IPS DF 6.9 (cell line): ENCODE measurements around the gene IFNLR1.

ENCODE experiments used
- DNase-seq: peaks from one replicate; pipeline ENCODE4 v3.0.0-alpha.2; 2013; ENCODE audit warnings: low read depth, low spot score
- H3K27ac ChIP-seq: one replicate; pipeline ENCODE4 v1.5.1; 2013; ENCODE audit warnings: low read length, control low read depth
- H3K27me3 ChIP-seq: 2 replicates; pipeline ENCODE4 v1.6.1; 2013; ENCODE audit warnings: mild to moderate bottlenecking, low read length; ENCODE audit not compliant: control insufficient read depth, insufficient read depth
- H3K36me3 ChIP-seq: 2 replicates; pipeline ENCODE4 v1.6.1; 2013; ENCODE audit warnings: low read length; ENCODE audit not compliant: control insufficient read depth, insufficient read depth
- H3K4me1 ChIP-seq: 2 replicates; pipeline ENCODE4 v1.6.1; 2013; ENCODE audit warnings: low read length; ENCODE audit not compliant: control insufficient read depth, insufficient read depth
- H3K4me3 ChIP-seq: 2 replicates; pipeline ENCODE4 v1.5.1; 2013; ENCODE audit warnings: mild to moderate bottlenecking, low read length
- H3K9me3 ChIP-seq: 2 replicates; pipeline ENCODE4 v1.6.1; 2013; ENCODE audit warnings: low read length, inconsistent platforms; ENCODE audit not compliant: control insufficient read depth, insufficient read depth
- WGBS: extraction: QIAGEN DNeasy Blood & Tissue Kit; methylation state at CpG from one replicate; pipeline ENCODE4 v1.1.7; 2013; ENCODE audit warnings: mixed read lengths, missing lambda C conversion rate; ENCODE audit not compliant: insufficient read length, insufficient coverage; 5-methylcytosine and 5-hydroxymethylcytosine counted together

The IFNLR1 gene

DNA sequence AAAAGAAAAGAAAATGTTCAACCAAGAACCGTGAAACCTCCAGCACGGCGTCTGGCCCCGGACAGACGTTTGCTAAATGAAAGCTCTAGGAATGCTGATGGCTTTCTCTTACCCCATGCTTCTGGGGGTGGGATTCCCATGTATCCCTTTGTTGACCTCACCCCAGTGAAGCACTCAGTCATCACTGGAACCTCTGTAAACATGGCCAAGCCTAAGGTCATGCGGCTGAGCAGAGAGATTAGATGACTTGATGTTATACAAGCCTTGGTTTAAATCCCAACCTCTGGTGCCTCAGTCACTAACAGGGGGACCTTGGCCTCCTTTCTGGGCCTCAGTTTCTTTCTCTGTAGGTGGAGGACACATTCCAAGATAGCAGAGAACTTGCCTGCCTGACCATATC lies 72.3 kb downstream of the IFNLR1 start:
- no CpG with 5 or more reads among the region's 6 CpGs for WGBS
- no peak for DNase-seq
- 0 out of 2 replicates have a peak, but pooled peaks cover 2% of the 10 kb centered on the region for H3K4me1 ChIP-seq
- no peak overlapping the region for H3K27ac ChIP-seq
- H3K4me3 ChIP-seq, result no peak overlapping the region
- no peaks in the 10 kb centered on the region for H3K9me3 ChIP-seq
- H3K27me3 ChIP-seq, result no peaks in the 10 kb centered on the region
- no peaks in the 10 kb centered on the region for H3K36me3 ChIP-seq

DNA sequence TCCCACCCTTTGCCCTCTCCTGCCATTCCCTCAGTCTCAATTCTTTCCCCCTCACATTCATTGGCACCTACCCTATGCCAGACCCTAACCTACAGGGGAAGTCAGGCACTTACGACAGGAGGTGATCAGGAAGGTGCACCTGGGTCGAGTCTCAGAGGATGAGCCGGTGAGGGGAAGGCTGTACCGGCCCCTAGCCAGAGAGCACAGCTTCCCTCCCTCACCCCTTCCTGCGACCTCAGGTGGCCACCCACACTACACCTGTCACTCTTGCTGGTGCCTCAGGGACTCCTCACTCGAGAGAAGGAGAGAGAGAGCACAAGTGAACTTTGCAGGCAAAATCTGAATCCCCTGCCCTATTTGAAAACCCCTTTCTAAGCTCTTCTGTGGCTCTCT lies 73.5 kb downstream of the IFNLR1 start:
- H3K27me3 ChIP-seq, result no peaks in the 10 kb centered on the region
- H3K4me3 ChIP-seq, result no peak overlapping the region
- H3K4me1 ChIP-seq, result 0 out of 2 replicates have a peak, but pooled peaks cover 2% of the 10 kb centered on the region
- no peak for DNase-seq
- H3K9me3 ChIP-seq, result no peaks in the 10 kb centered on the region
- no peak overlapping the region for H3K27ac ChIP-seq
- H3K36me3 ChIP-seq, result no peaks in the 10 kb centered on the region
- no CpG with 5 or more reads among the region's 6 CpGs for WGBS

DNA sequence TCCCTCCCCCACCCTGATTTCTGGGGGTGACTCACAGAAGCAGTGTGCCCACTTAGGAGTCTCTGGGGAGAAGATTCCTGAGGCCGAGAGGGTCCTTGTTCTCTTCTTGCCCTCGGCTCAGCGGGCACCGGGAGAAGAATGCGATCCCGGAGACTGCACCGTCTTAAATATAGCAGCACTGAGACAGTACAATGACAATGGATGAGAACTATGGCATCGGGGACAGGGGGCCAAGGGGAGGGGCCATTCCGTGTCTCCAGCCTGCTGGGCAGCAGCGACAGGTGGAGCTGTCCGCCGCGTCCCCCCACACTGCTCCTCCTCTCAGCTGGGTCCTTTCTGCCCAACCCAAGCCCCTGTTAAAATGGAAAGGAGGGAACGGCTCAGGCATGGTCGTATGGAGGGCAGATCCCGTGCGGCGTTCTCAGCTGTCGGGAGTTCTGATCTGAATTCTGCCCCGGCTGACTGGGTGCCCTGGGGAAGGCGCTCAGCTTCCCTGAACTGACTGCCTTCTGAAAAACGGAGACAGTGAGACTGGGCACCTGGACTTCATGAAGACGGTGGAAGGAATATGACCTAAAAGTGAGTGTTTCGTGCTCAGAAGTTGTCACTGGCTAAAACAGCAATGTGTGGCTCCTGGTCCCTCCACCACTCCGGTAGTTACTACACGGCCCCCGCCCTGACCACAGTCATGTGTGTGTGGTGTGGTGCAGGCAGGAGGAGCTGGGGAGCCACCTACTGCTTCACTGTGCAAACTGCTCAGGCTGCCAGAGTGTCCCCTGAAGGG lies 74.9 kb downstream of the IFNLR1 start, which contains the start of gene MYOM3:
MYOM3 (minus strand) TSS at position 140 of the 784 bp plus-strand sequence. CDS start 3,499 bp downstream, outside the sequence.
- no peak within 1 kb of the TSS for H3K27ac ChIP-seq
- no peaks in the 10 kb centered on the region for H3K9me3 ChIP-seq
- 0 out of 2 replicates have a peak, but pooled peaks cover 2% of the 10 kb centered on the region for H3K4me1 ChIP-seq
- H3K4me3 ChIP-seq, result no peak within 1 kb of the TSS
- WGBS, result no CpG with 5 or more reads among the region's 27 CpGs
- DNase-seq, result no peak
- no peaks in the 10 kb centered on the region for H3K27me3 ChIP-seq
- H3K36me3 ChIP-seq, result no peaks in the 10 kb centered on the region

DNA sequence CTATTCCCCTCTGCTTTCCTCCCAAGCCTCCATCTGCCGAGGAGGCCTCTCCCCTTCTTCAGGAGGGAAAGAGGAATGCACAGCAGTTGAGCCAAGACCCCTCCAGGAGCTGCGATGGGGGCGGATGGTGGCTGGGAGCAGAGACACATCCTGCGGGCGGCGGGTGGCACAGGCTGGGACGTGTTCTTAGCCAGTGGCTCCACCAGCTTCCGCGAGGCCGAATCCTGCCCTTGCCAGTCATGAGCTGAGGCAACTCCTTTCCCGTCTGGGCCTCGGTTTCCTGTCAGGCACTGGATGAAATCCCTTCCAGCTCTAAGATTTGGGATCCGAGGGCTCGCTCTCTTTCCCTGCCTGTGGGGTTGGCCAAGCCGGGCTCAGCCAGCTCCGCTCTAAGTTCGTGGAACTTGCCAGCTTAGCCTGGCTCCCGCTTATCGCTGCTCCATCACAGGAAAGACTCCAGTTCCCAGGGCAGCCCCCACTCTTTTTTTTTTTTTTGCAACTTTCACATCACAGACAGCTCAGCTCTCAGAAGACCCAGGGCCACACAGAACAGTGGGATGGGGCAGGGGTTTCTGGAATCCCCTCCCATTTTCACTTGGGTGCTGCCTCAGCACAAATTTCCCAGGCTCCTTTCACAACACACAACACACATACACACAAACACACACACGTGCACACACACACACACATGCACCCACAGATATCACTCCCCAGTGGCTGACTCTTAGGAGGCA lies 75.7 kb downstream of the IFNLR1 start:
- Histone ChIP-seq H3K4me1 (0 out of 2 replicates have a peak, but pooled peaks cover 2% of the 10 kb centered on the region), H3K27ac (no peak overlapping the region), H3K4me3 (no peak overlapping the region), H3K9me3 (no peaks in the 10 kb centered on the region), H3K27me3 (no peaks in the 10 kb centered on the region), H3K36me3 (no peaks in the 10 kb centered on the region)
- no CpG with 5 or more reads among the region's 20 CpGs for WGBS
- DNase-seq, result no peak

DNA sequence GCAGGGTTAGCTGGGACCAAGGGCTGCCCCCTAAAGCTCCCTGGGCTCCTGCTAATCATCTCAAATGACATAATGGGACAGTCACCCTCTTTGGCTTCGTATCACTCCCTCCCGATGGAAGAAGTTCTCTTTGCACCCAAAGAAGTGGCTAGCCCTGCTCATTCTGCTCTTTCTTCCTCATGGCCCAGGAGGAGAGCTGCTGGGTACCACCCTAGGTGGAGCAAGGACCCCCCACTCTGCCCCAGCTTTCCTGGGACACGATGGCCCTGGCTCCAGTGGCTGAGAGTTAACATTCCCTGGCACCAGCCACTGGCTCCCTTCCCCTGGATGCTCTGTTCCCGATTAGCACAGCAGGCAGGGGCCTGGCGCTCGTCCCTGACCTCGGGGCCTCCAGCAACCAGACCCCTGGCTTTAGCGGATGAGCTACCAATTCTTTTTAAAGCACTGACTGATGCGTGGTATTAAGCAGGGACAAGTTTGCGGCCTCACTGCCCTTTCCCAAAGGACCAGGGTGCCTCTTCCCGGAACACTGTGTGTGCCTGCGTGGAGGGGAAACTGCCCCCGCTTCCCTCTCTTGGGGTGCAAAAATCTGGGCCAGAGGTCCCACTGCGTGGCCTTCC lies 76.3 kb downstream of the IFNLR1 start:
- WGBS, result no CpG with 5 or more reads among the region's 14 CpGs
- DNase-seq, result no peak
- Histone ChIP-seq H3K36me3 (no peaks in the 10 kb centered on the region), H3K27me3 (no peaks in the 10 kb centered on the region), H3K27ac (no peak overlapping the region), H3K4me1 (0 out of 2 replicates have a peak, but pooled peaks cover 2% of the 10 kb centered on the region), H3K9me3 (no peaks in the 10 kb centered on the region), H3K4me3 (no peak overlapping the region)

DNA sequence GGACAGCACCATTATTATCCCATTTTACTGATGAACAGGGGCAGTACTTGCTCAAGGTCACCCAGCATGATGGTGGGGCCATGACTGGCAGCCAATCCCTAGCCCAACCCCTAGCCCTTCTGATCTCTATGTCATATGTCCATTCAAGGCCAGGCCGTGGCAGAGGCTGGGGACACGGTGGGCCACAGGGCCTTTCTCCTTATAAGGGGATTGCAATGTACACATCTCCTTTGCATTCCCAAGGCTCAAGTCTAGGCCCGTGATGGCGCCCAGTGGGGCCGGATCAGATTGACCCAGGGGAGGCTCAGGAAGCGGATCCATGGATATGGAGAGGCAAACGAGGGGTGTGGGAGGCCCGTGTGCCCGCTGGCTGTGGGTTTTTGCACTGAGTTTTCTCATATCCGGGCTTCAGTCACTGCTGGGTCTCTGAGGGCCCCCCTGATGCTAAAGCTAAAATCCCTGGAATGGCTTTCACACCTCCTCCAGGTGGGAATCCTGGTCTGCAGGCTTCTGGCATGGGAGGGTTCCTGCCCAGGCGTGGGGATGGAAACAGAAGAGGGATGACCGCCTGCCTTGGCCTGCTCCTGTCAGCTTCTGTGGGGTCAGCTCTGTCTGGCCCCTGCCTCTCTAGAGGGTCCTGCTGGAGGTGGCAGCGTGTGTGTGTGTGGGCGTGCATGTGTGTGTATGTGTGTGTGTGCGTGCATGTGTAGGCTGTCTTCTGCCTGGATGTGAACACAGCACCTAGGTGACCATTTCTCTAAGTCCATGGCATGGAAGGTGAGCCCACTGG lies 77.2 kb downstream of the IFNLR1 start:
- Histone ChIP-seq H3K27me3 (no peaks in the 10 kb centered on the region), H3K4me3 (no peak overlapping the region), H3K4me1 (0 out of 2 replicates have a peak, but pooled peaks cover 2% of the 10 kb centered on the region), H3K36me3 (no peaks in the 10 kb centered on the region), H3K27ac (no peak overlapping the region), H3K9me3 (no peaks in the 10 kb centered on the region)
- no CpG with 5 or more reads among the region's 15 CpGs for WGBS
- no peak for DNase-seq

DNA sequence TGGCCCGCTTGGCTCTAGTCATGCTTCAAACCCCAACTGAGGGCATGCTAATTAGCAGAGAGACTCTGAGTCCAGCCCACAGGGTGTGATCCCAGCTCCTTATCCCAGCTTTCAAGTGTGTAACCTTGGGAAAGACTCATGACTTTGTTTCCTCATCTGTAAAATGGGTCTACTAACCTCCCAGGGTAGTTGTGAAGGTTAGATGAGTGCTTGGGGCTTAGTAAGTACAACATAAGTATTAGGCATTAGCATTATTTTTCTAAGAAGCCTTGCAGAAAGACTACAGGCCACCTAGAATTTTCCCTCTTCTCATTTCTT lies 78.0 kb downstream of the IFNLR1 start:
- Histone ChIP-seq H3K4me3 (no peak overlapping the region), H3K9me3 (no peaks in the 10 kb centered on the region), H3K27me3 (no peaks in the 10 kb centered on the region), H3K36me3 (no peaks in the 10 kb centered on the region), H3K4me1 (0 out of 2 replicates have a peak, but pooled peaks cover 2% of the 10 kb centered on the region), H3K27ac (no peak overlapping the region)
- no CpG with 5 or more reads among the region's 1 CpG for WGBS
- DNase-seq, result no peak

DNA sequence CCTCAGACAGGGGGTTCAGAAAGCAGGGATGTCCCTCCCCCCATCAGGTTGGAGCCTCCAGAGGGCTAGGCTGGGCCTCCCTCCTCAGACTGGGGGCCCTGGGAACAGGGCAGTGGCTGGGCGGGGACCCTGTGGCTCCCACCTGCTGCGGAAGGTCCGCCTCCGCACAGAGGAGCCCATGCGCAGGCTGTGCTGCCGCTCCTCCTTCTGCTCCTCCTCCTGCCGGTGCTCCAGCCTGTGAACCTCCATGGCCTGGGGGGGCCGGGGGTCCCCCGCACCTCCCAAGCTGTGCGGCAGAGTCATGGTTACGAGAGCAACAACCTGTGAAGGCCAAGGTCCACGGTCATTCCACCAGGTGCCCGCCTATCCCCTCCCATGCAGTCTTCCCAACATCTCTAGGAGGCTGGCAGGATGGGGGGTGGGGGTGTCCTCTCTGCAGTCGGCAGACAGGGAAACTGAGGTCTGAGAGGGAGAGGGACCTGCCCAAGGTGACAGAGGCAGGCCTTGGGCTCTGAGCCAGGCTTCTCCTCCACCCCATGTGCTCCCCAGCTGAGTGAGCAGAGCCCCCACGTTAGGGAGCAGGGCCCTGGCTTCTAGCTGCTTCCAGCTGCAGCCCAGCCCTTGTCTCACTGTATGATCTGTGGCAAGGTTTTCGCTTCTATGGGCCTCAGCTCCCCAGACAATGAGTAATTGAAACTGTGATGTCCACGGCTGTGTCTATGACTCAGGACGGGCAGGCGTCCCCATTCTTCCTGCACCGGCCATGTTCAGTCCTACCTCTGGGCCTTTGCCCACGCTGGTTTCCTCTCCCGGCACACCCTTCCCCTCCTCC lies 78.5 kb downstream of the IFNLR1 start:
- no peak for DNase-seq
- H3K27me3 ChIP-seq, result no peaks in the 10 kb centered on the region
- no peaks in the 10 kb centered on the region for H3K9me3 ChIP-seq
- no peak overlapping the region for H3K27ac ChIP-seq
- 0 out of 2 replicates have a peak, but pooled peaks cover 2% of the 10 kb centered on the region for H3K4me1 ChIP-seq
- no CpG with 5 or more reads among the region's 22 CpGs for WGBS
- H3K36me3 ChIP-seq, result no peaks in the 10 kb centered on the region
- no peak overlapping the region for H3K4me3 ChIP-seq

DNA sequence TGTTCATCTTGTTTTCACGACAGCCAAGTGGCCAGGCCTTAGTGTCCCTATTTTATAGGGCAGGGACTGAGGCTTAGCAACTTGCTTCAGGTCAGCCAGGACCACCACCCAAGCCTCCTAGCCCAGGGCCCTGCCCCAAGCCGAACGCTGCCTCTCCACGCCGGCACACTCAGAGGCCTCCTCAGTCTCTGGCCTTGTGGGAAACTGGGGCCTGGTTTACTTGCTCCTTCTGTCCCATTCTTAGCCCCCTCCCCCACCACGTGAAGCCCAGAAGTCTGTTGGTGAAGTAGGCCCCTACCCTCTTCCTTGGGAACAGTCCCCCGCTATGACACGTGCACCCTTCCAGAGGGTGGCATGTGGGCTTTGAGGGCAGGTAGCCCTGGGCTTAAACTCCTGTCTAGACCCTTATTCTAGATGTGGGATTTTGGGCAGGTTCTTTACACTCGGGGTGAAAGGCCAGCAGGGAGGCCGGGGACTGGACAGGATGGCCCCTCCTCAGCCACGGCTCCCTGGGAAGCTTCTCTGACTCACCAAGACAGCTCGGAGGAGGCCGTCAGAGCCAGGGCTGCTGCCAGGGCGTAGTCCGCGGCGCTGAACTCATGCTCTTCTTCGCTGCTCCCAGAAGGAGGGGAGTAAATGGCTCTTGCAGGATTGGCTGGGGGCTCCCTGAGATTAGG lies 79.5 kb downstream of the IFNLR1 start:
- H3K36me3 ChIP-seq, result no peaks in the 10 kb centered on the region

More for the DNA sequence above, 79.5 kb downstream of the IFNLR1 start:
- no CpG with 5 or more reads among the region's 18 CpGs for WGBS
- no peaks in the 10 kb centered on the region for H3K9me3 ChIP-seq
- H3K27me3 ChIP-seq, result no peaks in the 10 kb centered on the region
- H3K27ac ChIP-seq, result no peak overlapping the region
- DNase-seq, result no peak
- no peak overlapping the region for H3K4me3 ChIP-seq
- 0 out of 2 replicates have a peak, but pooled peaks cover 2% of the 10 kb centered on the region for H3K4me1 ChIP-seq
